Right lobe of liver (tissue), 6 donors: Measurements from ENCODE around the gene PRSS12. TPM values are rescaled to one million over a fixed set of nuclear protein-coding genes. Genes with fewer than 3 reads are reported as not detected.

Experiments
- ATAC-seq, 4 donors: fragments of 200-7000 bp; cut with Tn5 transposase; one replicate each; pipeline ENCODE4 v1.9.1; 2020; ENCODE audit warnings: mild to moderate bottlenecking in 4 of 4, moderate library complexity in 4 of 4
- DNase-seq, 3 donors: peaks; one replicate each; pipeline ENCODE4 v3.0.0-alpha.2; 2020
- H3K27ac ChIP-seq, 3 donors: fragments of 200-600 bp; one replicate each; pipeline ENCODE4 v1.8.0; 2022
- H3K27me3 ChIP-seq, 2 donors: fragments of 200-600 bp; one replicate each; pipeline ENCODE4 v1.8.0; 2022
- H3K36me3 ChIP-seq, 4 donors: fragments of 200-600 bp; sonication (generic) in 1 of 4; one replicate each; pipeline versions ENCODE4 v1.5.1 to v1.8.0; 2017 to 2022; ENCODE audit warnings: control low read depth in 1 of 4
- H3K4me1 ChIP-seq, 4 donors: fragments of 200-600 bp; sonication (generic) in 1 of 4; one replicate each; pipeline versions ENCODE4 v1.5.1 to v1.8.0; 2017 to 2022; ENCODE audit warnings: control low read depth in 1 of 4
- H3K4me3 ChIP-seq, 3 donors: fragments of 200-600 bp; one replicate each; pipeline ENCODE4 v1.8.0; 2022
- H3K9me3 ChIP-seq, 4 donors: fragments of 200-600 bp; sonication (generic) in 1 of 4; one replicate each; pipeline versions ENCODE4 v1.5.1 to v1.8.0; 2017 to 2022; ENCODE audit warnings: control low read depth in 1 of 4
- POLR2A ChIP-seq: fragments of 450-650 bp; IDR thresholded peaks from one replicate; pipeline ENCODE4 v1.6.1; 2017; ENCODE audit warnings: antibody characterized with exemption, mild to moderate bottlenecking
- WGBS: methylation state at CpG from one replicate; pipeline ENCODE4 v1.1.6; 2018; ENCODE audit warnings: low coverage, low lambda C conversion rate; ENCODE audit not compliant: insufficient coverage; ENCODE audit errors: missing lambda C conversion rate; 5-methylcytosine and 5-hydroxymethylcytosine counted together
- intact Hi-C, 2 donors: fragments of 100-400 bp; cut with DNase I; formaldehyde crosslinking; loops; one replicate each; pipeline versions ENCODE4 v1.11.2 to v1.14.1; 2022
- total RNA-seq, 6 experiments: library from RNA; depleted of rRNA in 2 of 6; stranded (reverse); fragments of >200 nt in 2 of 6; fragmentation: NEBNext Ultra II Directional in 3 of 6; extraction: Animal tissue kit (Norgen Biotek cat#: 25700) in 3 of 6; gene quantifications; one replicate each; pipeline versions ENCODE4 v1.1.0 to v1.2.4, GENCODE V29; 2016 to 2023
- TF ChIP-seq, protein P1 (sequence below), 4 donors: fragments of 200-600 bp in 3 of 4; fragments of 450-650 bp in 1 of 4; IDR thresholded peaks; one replicate each; pipeline versions ENCODE4 v1.5.1 to v1.8.0; 2016 to 2022; ENCODE audit warnings: antibody characterized with exemption in 4 of 4, mild to moderate bottlenecking in 2 of 4
- donor health status: DM: no; HTN: yes; CAD: no.
- donor health status: DM: no; HTN: no; CAD: no.
- donor health status: DM: no; HTN: no; CAD: no.
- donor health status: DM: no; HTN: yes; CAD: no.
- donor health status: DM: no; HTN: yes; CAD: no.

The PRSS12 gene
- total RNA-seq, 6 experiments from 2014 or later, result 0.12 to 1.4 (median 0.74) TPM

DNA sequence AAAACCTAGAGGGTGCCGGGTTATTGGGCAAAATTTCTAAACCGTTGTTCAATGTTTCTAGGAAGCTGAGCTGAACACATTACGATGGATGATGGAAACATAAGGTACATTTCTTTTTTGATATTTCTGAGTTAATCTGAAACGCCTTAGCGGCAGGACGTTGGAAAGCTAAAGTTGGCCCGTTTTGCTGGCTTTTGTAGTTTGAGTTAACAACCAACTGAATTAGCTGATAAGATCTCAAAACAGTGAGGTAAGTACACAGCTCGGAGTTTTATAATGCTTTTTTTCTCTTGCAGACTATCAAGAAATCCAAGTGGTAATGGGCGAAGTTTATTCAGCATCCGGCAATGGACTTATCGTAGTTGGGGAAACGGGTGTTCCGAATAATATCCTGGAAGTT, 73.5 kb downstream of the PRSS12 start:
- Histone ChIP-seq H3K9me3 (no peaks in the 10 kb centered on the region), H3K4me3 (peak overlapping the region; percentile 75 to 81 (median 75)), H3K4me1 (peaks cover 0 to 46% (median 11%) of the 10 kb centered on the region in 4 donors), H3K36me3 (peaks cover 0 to 14% (median 4%) of the 10 kb centered on the region in 4 donors), H3K27me3 (no peaks in the 10 kb centered on the region), H3K27ac (peak overlapping the region; percentile 94 to 96 (median 96))
- no peak for ATAC-seq
- DNase-seq, result no peak
- intact Hi-C loops, result no loop called here
- no peak for TF ChIP-seq POLR2A
- TF ChIP-seq, protein P1, sequence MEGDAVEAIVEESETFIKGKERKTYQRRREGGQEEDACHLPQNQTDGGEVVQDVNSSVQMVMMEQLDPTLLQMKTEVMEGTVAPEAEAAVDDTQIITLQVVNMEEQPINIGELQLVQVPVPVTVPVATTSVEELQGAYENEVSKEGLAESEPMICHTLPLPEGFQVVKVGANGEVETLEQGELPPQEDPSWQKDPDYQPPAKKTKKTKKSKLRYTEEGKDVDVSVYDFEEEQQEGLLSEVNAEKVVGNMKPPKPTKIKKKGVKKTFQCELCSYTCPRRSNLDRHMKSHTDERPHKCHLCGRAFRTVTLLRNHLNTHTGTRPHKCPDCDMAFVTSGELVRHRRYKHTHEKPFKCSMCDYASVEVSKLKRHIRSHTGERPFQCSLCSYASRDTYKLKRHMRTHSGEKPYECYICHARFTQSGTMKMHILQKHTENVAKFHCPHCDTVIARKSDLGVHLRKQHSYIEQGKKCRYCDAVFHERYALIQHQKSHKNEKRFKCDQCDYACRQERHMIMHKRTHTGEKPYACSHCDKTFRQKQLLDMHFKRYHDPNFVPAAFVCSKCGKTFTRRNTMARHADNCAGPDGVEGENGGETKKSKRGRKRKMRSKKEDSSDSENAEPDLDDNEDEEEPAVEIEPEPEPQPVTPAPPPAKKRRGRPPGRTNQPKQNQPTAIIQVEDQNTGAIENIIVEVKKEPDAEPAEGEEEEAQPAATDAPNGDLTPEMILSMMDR (IDR thresholded peaks at IDR 0.05), result no peak
- WGBS, result 1% methylated on average over 13 of the region's 13 CpGs

DNA sequence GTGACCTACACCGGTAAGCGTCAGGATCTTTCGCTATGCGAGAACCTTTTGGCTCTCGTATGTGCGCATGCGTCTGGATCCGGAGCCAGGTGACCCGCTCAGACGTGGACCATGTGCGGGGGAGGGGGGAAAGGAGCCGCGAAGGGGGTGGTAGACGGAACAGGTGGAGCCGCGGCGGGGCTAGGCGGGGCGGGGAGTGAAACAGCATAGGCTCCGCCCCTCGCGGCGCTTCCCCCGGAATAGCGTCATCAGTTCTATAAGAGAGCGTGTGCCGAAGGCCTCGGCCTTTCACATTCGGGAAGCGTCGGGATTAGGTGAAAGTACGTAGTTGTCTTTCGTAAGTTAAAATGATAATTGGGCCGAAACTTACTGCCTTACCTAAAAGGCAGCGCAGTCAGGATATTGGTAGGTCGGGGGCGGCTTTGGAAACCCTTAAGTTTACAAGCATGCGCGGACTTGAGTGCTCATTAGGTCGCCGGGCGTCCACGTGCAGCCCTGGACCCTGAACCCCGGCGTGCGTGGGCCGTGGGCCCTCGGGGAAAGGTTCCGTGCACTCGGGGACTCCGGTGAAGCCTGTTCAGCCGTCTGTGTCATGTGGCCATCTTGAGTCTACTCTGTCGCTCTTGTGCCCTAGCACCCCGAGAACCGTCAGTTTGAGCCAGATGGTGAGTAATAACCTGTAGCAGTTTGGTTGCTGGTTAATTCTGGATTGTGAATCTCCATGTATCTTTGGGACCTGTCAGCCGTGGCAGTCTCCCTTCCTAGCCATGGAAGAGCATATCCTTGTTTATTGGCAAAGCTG, 74.1 kb downstream of the PRSS12 start:
- no peaks in the 10 kb centered on the region for H3K27me3 ChIP-seq
- intact Hi-C loops, result no loop called here
- peak; percentile 91 for TF ChIP-seq POLR2A
- TF ChIP-seq, protein P1 (IDR thresholded peaks at IDR 0.05), result no peak
- under 1% methylated on average over 37 of the region's 56 CpGs for WGBS
- peak overlapping the region; percentile 75 to 81 (median 75) for H3K4me3 ChIP-seq
- peaks cover 0 to 46% (median 11%) of the 10 kb centered on the region in 4 donors for H3K4me1 ChIP-seq
- ATAC-seq (peak; percentile 90 to 97 (median 93)), DNase-seq (peak; percentile 99)
- peaks cover 0 to 14% (median 4%) of the 10 kb centered on the region in 4 donors for H3K36me3 ChIP-seq
- H3K27ac ChIP-seq, result peak overlapping the region; percentile 94 to 96 (median 96)
- no peaks in the 10 kb centered on the region for H3K9me3 ChIP-seq

DNA sequence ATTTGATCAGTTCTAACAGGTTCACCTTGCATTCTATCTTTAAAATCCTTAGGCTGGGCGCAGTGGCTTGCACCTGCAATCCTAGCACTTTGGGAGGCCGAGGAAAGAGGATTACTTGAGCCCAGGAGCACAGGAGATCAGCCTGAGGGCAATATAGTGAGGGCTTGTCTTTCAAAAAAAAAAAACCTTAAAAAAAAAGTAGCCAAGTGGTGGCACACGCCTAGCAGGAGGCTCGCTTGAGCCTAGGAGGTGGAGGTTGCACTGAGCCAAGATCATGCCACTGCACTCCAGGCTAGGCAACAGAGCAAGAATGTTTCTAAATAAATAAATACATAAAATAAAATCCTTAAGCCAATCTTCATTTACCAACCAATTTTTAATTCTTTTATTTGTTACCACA, 75.6 kb downstream of the PRSS12 start:
- TF ChIP-seq, protein P1 (IDR thresholded peaks at IDR 0.05), result no peak
- no peak for TF ChIP-seq POLR2A
- Histone ChIP-seq H3K4me1 (peaks cover 0 to 36% (median 9%) of the 10 kb centered on the region in 4 donors), H3K4me3 (peak overlapping the region in 2 of 3 donors; percentile 75 to 81), H3K9me3 (no peaks in the 10 kb centered on the region), H3K27ac (peak overlapping the region; percentile 94 to 96 (median 96)), H3K36me3 (peaks cover 0 to 14% (median 4%) of the 10 kb centered on the region in 4 donors), H3K27me3 (no peaks in the 10 kb centered on the region)
- intact Hi-C loops, result no loop called here
- 38% methylated on average over 4 of the region's 4 CpGs for WGBS
- ATAC-seq, result peak in 2 of 4 donors; percentile 13 to 18
- peak in 1 of 3 donors; percentile 56 for DNase-seq

DNA sequence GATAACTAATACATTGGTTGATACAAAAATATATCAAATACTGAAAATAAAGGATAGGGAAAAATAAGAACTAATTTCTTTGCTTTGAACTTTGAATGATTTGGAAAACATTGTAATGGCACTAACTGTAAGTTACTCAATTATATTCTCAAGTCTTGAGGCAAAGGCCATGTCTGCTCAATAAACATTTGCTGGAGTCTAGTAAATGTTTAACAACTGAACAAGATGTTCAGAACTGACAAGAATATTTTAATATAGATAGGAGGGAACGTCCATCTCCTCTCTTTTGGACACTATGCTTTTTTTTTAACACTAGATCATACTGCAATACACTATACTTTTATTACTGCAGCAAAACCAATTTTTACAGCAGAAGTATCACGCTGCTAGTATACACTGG, 76.2 kb downstream of the PRSS12 start:
- peak in 3 of 4 donors; percentile 12 to 56 (median 22) for ATAC-seq
- intact Hi-C loops, result no loop called here
- Histone ChIP-seq H3K9me3 (no peaks in the 10 kb centered on the region), H3K27ac (peak overlapping the region in 2 of 3 donors; percentile 96), H3K36me3 (peaks cover 0 to 12% (median 4%) of the 10 kb centered on the region in 4 donors), H3K4me3 (peak overlapping the region in 2 of 3 donors; percentile 75 to 81), H3K27me3 (no peaks in the 10 kb centered on the region), H3K4me1 (peaks cover 0 to 31% (median 9%) of the 10 kb centered on the region in 4 donors)
- DNase-seq, result no peak
- no peak for TF ChIP-seq POLR2A
- TF ChIP-seq, protein P1 (IDR thresholded peaks at IDR 0.05), result no peak
- 25% methylated on average over 2 of the region's 2 CpGs for WGBS
